ENCODE results near the gene ASNSD1.

Gene ASNSD1

GRCh38 chr2:189631849-189632248, 29.4 kb upstream of the ASNSD1 start:
- no peak for TF ChIP-seq ZFX (IDR thresholded peaks at IDR 0.05; ENCODE audit: borderline replicate concordance)
- TF ChIP-seq CTCF (IDR thresholded peaks at IDR 0.05), result no peak
- H3K27ac ChIP-seq, result no peak overlapping the region

- TF ChIP-seq ZFX (IDR thresholded peaks at IDR 0.05; ENCODE audit: borderline replicate concordance), result no peak
- TF ChIP-seq CTCF (IDR thresholded peaks at IDR 0.05), result peak; percentile 74
- H3K27ac ChIP-seq, result no peak overlapping the region
Observed at GRCh38 chr2:189633392-189633811, 27.9 kb upstream of the ASNSD1 start.

GRCh38 chr2:189635353-189635752, 25.9 kb upstream of the ASNSD1 start:
- H3K27ac ChIP-seq, result no peak overlapping the region
- TF ChIP-seq CTCF (IDR thresholded peaks at IDR 0.05) (no peak), ZFX (IDR thresholded peaks at IDR 0.05; ENCODE audit: borderline replicate concordance) (no peak)

- TF ChIP-seq CTCF (IDR thresholded peaks at IDR 0.05) (no peak), ZFX (IDR thresholded peaks at IDR 0.05; ENCODE audit: borderline replicate concordance) (no peak)
- no peak overlapping the region for H3K27ac ChIP-seq
Observed at GRCh38 chr2:189638301-189639006, 22.8 kb upstream of the ASNSD1 start.

GRCh38 chr2:189639007-189639609, 22.2 kb upstream of the ASNSD1 start:
- no peak overlapping the region for H3K27ac ChIP-seq
- no peak for TF ChIP-seq ZFX (IDR thresholded peaks at IDR 0.05; ENCODE audit: borderline replicate concordance)
- no peak for TF ChIP-seq CTCF (IDR thresholded peaks at IDR 0.05)

- no peak for TF ChIP-seq CTCF (IDR thresholded peaks at IDR 0.05)
- TF ChIP-seq ZFX (IDR thresholded peaks at IDR 0.05; ENCODE audit: borderline replicate concordance), result no peak
- peak overlapping the region; percentile 37; the same call in 1 of the 2 replicates for H3K27ac ChIP-seq
Observed at GRCh38 chr2:189641002-189641401, 20.3 kb upstream of the ASNSD1 start.

GRCh38 chr2:189641590-189641989, 19.7 kb upstream of the ASNSD1 start:
- peak overlapping the region; percentile 37; the same call in 1 of the 2 replicates for H3K27ac ChIP-seq

More at GRCh38 chr2:189641590-189641989, 19.7 kb upstream of the ASNSD1 start:
- no peak for TF ChIP-seq ZFX (IDR thresholded peaks at IDR 0.05; ENCODE audit: borderline replicate concordance)
- no peak for TF ChIP-seq CTCF (IDR thresholded peaks at IDR 0.05)

Data from 22Rv1 (cell line).